ENCODE data around the gene AP2A1.

DNA sequence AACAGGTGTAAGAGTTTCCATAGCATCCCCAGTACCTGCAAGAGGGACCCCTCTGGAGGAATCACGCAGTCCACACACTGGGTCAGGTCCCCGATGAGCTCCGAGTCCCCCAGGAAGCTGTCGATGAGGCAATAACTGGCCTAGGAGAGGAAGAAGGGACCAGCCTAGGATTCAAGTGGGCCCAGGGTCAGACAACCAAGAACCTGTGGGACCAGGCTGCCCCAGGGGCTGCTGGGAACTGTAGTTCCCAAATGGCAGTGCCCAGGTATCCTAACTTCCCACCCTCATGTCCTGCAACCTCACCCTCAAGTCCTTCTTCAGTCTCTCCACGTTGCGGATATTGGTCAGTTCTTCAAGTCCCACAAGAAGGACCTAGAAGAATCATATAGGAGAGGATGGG, 44.5 kb downstream of the AP2A1 start:
- TF ChIP-seq, protein P1, sequence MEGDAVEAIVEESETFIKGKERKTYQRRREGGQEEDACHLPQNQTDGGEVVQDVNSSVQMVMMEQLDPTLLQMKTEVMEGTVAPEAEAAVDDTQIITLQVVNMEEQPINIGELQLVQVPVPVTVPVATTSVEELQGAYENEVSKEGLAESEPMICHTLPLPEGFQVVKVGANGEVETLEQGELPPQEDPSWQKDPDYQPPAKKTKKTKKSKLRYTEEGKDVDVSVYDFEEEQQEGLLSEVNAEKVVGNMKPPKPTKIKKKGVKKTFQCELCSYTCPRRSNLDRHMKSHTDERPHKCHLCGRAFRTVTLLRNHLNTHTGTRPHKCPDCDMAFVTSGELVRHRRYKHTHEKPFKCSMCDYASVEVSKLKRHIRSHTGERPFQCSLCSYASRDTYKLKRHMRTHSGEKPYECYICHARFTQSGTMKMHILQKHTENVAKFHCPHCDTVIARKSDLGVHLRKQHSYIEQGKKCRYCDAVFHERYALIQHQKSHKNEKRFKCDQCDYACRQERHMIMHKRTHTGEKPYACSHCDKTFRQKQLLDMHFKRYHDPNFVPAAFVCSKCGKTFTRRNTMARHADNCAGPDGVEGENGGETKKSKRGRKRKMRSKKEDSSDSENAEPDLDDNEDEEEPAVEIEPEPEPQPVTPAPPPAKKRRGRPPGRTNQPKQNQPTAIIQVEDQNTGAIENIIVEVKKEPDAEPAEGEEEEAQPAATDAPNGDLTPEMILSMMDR (IDR thresholded peaks at IDR 0.05 in 2 of 3, conservative IDR thresholded peaks at IDR 0.05 in 1 of 3; ENCODE audit: insufficient read depth in 2 of 3, low read depth in 1 of 3, low read length in 3 of 3) = no peak
- TF ChIP-seq MYBL2 (IDR thresholded peaks at IDR 0.05; ENCODE audit: low read depth) = no peak
- no peak for TF ChIP-seq MYBL2 (CRISPR knock-in tag; IDR thresholded peaks at IDR 0.05; ENCODE audit: borderline replicate concordance)
- TF ChIP-seq, protein P2, sequence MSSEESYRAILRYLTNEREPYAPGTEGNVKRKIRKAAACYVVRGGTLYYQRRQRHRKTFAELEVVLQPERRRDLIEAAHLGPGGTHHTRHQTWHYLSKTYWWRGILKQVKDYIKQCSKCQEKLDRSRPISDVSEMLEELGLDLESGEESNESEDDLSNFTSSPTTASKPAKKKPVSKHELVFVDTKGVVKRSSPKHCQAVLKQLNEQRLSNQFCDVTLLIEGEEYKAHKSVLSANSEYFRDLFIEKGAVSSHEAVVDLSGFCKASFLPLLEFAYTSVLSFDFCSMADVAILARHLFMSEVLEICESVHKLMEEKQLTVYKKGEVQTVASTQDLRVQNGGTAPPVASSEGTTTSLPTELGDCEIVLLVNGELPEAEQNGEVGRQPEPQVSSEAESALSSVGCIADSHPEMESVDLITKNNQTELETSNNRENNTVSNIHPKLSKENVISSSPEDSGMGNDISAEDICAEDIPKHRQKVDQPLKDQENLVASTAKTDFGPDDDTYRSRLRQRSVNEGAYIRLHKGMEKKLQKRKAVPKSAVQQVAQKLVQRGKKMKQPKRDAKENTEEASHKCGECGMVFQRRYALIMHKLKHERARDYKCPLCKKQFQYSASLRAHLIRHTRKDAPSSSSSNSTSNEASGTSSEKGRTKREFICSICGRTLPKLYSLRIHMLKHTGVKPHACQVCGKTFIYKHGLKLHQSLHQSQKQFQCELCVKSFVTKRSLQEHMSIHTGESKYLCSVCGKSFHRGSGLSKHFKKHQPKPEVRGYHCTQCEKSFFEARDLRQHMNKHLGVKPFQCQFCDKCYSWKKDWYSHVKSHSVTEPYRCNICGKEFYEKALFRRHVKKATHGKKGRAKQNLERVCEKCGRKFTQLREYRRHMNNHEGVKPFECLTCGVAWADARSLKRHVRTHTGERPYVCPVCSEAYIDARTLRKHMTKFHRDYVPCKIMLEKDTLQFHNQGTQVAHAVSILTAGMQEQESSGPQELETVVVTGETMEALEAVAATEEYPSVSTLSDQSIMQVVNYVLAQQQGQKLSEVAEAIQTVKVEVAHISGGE (CRISPR knock-in tag; IDR thresholded peaks at IDR 0.05) = no peak
